ENCODE results near the gene E2F3. TPM values are rescaled to one million over a fixed set of nuclear protein-coding genes. Genes with fewer than 3 reads are reported as not detected.

Gene E2F3
- 10 to 100 TPM in 3 of 9 donors, 1 to 10 TPM in 6; 5.2 to 12.0 (median 7.9) TPM for total RNA-seq
- polyA plus RNA-seq: 10 to 100 TPM in 1 of 3 donors, 1 to 10 TPM in 2; 6.0 to 11.1 (median 6.6) TPM
- long read RNA-seq, donor 1: 0 reads
- long read RNA-seq, donor 2, full-length matches to known transcripts: 1 of 1 reads
- long read RNA-seq, donor 2, partial matches to known transcripts: 0 of 1 reads
- long read RNA-seq, donor 2, other reads (novel, unspliced or antisense): 0 of 1 reads
- long read RNA-seq, donor 3, full-length matches to known transcripts: 1 of 1 reads
- long read RNA-seq, donor 3, partial matches to known transcripts: 0 of 1 reads
- long read RNA-seq, donor 3, other reads (novel, unspliced or antisense): 0 of 1 reads
- long read RNA-seq, donor 4, partial matches to known transcripts: 1 of 3 reads
- long read RNA-seq, donor 4, other reads (novel, unspliced or antisense): 2 of 3 reads
- long read RNA-seq, donor 5, partial matches to known transcripts: 0 of 7 reads
- long read RNA-seq, donor 5, other reads (novel, unspliced or antisense): 7 of 7 reads
- long read RNA-seq, donor 6, partial matches to known transcripts: 0 of 1 reads
- long read RNA-seq, donor 6, other reads (novel, unspliced or antisense): 1 of 1 reads
- long read RNA-seq, donor 7: 0 reads
- long read RNA-seq, donor 8, full-length matches to known transcripts: 1 of 1 reads
- long read RNA-seq, donor 8, partial matches to known transcripts: 0 of 1 reads
- long read RNA-seq, donor 8, other reads (novel, unspliced or antisense): 0 of 1 reads
- long read RNA-seq, donor 9: 0 reads
- long read RNA-seq, donor 10: 0 reads

GRCh38 chr6:20401205-20402091, at the start of gene E2F3:
Gene E2F3, plus strand, starts transcription at chr6:20401879. Its CDS starts 354 bp downstream, at chr6:20402233.
- 0 to 1% (median 1%) methylated on average over 40 to 63 of the region's 63 CpGs for WGBS, 4 donors

GRCh38 chr6:20352346-20352745, 49.3 kb upstream of the E2F3 start:
- H3K4me1 ChIP-seq (replicated peaks in 1 of 2): no peaks in the 10 kb centered on the region
- TF ChIP-seq CTCF (IDR thresholded peaks at IDR 0.05): no peak
- TF ChIP-seq POLR2A (IDR thresholded peaks at IDR 0.05): no peak
- H3K36me3 ChIP-seq (replicated peaks in 1 of 2): no peaks in the 10 kb centered on the region
- WGBS, 4 donors: 60 to 85% (median 77%) methylated on average over 4 of the region's 4 CpGs
- intact Hi-C loops (cut with DNase I): no loop called here
- H3K9me3 ChIP-seq (replicated peaks in 1 of 3): no peaks in the 10 kb centered on the region
- H3K4me3 ChIP-seq: no peak overlapping the region
- no peak for DNase-seq
- no peak overlapping the region for H3K27ac ChIP-seq
- H3K27me3 ChIP-seq: no peaks in the 10 kb centered on the region

More at GRCh38 chr6:20401205-20402091, at the start of gene E2F3:
- Histone ChIP-seq H3K4me1 (replicated peaks in 1 of 2) (no peaks in the 10 kb centered on the region), H3K4me3 (peak within 1 kb of the TSS; percentile 40 to 97 (median 49)), H3K27ac (peak within 1 kb of the TSS; percentile 64 to 96 (median 84)), H3K36me3 (replicated peaks in 1 of 2) (no peaks in the 10 kb centered on the region), H3K27me3 (no peaks in the 10 kb centered on the region), H3K9me3 (replicated peaks in 1 of 3) (no peaks in the 10 kb centered on the region)
- intact Hi-C loops (cut with DNase I): no loop called here
- TF ChIP-seq CTCF (IDR thresholded peaks at IDR 0.05) (no peak), POLR2A (IDR thresholded peaks at IDR 0.05) (peak in 1 of 2 donors; percentile 64)
- peak; percentile 100 for DNase-seq

GRCh38 chr6:20353134-20353533, 48.5 kb upstream of the E2F3 start:
- no peaks in the 10 kb centered on the region for H3K9me3 ChIP-seq (replicated peaks in 1 of 3)
- no peak for DNase-seq
- no peak overlapping the region for H3K27ac ChIP-seq
- no peak overlapping the region for H3K4me3 ChIP-seq
- no peak for TF ChIP-seq CTCF (IDR thresholded peaks at IDR 0.05)
- TF ChIP-seq POLR2A (IDR thresholded peaks at IDR 0.05): no peak
- 86 to 93% (median 91%) methylated on average over 5 of the region's 5 CpGs for WGBS, 4 donors
- intact Hi-C loops (cut with DNase I): no loop called here
- no peaks in the 10 kb centered on the region for H3K27me3 ChIP-seq
- H3K36me3 ChIP-seq (replicated peaks in 1 of 2): no peaks in the 10 kb centered on the region
- no peaks in the 10 kb centered on the region for H3K4me1 ChIP-seq (replicated peaks in 1 of 2)

Data from adrenal gland (tissue), 19 donors.